Motor neuron (in vitro differentiated cells): Measurements from ENCODE around the gene IL36A. TPM values are rescaled to one million over a fixed set of nuclear protein-coding genes. Genes with fewer than 3 reads are reported as not detected.
A peak's percentile ranks its signal among the peaks of the same experiment; 100 is the strongest.

Source experiments
- ATAC-seq, 8 experiments: fragments of 200-7000 bp; cut with Tn5 transposase; replicated peaks in 6 of 8; 2 replicates each; pipeline ENCODE4 v1.8.0; 2021; ENCODE audit warnings: mild to moderate bottlenecking in 8 of 8, moderate library complexity in 8 of 8
- H3K27ac ChIP-seq, 2 donors: fragments of 250-450 bp; sonication (Bioruptor Pico); 2 replicates each; pipeline ENCODE4 v1.9.0; 2021; ENCODE audit warnings: antibody characterized with exemption in 2 of 2, mild to moderate bottlenecking in 2 of 2, moderate library complexity in 1 of 2
- H3K4me1 ChIP-seq, 2 donors: fragments of 250-450 bp; sonication (Bioruptor Pico); replicated peaks in 1 of 2; 2 replicates each; pipeline ENCODE4 v1.6.1; 2021; ENCODE audit warnings: antibody characterized with exemption in 2 of 2, mild to moderate bottlenecking in 2 of 2, moderate library complexity in 1 of 2
- H3K4me3 ChIP-seq, 5 donors: fragments of 250-450 bp; sonication (Bioruptor Pico); 2 replicates each; pipeline ENCODE4 v1.9.0; 2021; ENCODE audit warnings: antibody characterized with exemption in 5 of 5, mild to moderate bottlenecking in 5 of 5, moderate library complexity in 4 of 5
- WGBS, 10 experiments: fragments of 450-650 bp; shearing (Covaris generic); methylation state at CpG; one replicate each; pipeline ENCODE4 v1.0.0; 2022; 5-methylcytosine and 5-hydroxymethylcytosine counted together
- in situ Hi-C, 9 experiments: fragments of 400-800 bp; cut with MboI; loops; one replicate each; pipeline ENCODE4 v1.15.0; 2021; ENCODE audit warnings: low sequenced_read_pairs in 9 of 9, low pct_unique_long_range_greater_than_20kb in 2 of 9; ENCODE audit not compliant: unreplicated experiment in 9 of 9
- total RNA-seq, 8 experiments: library from RNA; unstranded; fragments of 300-600 nt; gene quantifications; 2 replicates each; pipeline versions ENCODE4 v1.2.3 to v1.2.4, GENCODE V29; 2022

Gene IL36A
- total RNA-seq, 8 experiments from 2014 or later, result not detected

DNA sequence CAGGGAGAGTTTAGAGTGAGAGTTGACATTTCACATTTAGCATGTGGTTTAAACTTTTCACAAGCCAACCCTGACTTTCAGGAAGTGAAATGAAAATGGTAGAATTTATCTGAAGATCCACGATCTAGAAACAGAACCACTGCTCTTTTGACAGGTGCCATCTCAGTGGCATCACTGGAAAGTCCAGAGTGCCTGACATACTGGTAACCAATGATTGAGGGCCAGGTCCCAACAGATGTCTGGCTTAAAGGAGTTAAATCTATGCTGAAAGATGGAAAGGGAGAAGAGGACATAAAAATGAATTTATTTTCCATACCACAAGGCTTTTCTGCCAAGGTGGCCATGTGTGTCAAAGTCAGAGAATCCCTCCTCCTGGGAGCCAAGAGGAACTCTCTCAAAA lies 24.7 kb upstream of the IL36A start:
- no peak overlapping the region for H3K4me3 ChIP-seq
- no peak for ATAC-seq
- in situ Hi-C loops, result no loop called here
- H3K4me1 ChIP-seq, result no peaks in the 10 kb centered on the region
- 0 to 60% (median 29%) methylated on average over 1 of the region's 1 CpG; no CpG with 5 or more reads in 1 of the 10 experiments for whole genome bisulfite sequencing, 10 experiments
- no peak overlapping the region for H3K27ac ChIP-seq

- ATAC-seq, result no peak
- Histone ChIP-seq H3K27ac (no peak overlapping the region), H3K4me1 (no peaks in the 10 kb centered on the region), H3K4me3 (no peak overlapping the region)
- in situ Hi-C loops, result no loop called here
- WGBS, 10 experiments, result 60 to 94% (median 88%) methylated on average over 1 to 5 of the region's 5 CpGs; no CpG with 5 or more reads in 2 of the 10 experiments
Observed at GRCh38 chr2:112985090-112985489, 20.2 kb upstream of the IL36A start.

DNA sequence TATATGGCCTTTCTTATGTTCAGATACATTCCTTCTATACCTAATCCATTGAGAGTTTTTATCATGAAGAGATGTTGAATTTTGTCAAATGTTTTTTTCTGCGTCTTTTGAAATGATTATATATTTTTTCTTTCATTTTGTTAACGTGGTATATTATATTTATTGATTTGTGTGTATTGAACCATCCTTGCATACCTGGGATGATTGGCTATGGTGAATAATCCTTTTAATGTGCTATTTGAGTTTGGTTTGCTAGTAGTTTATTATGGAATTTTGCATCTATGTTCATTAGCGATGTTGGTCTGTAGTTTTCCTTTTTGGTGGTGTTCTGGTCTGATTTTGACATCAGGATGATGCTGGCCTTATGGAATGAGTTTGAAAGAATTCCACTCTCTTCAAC lies 15.6 kb upstream of the IL36A start:
- Histone ChIP-seq H3K4me3 (no peak overlapping the region), H3K27ac (no peak overlapping the region), H3K4me1 (no peaks in the 10 kb centered on the region)
- WGBS, 10 experiments, result 5 to 95% (median 80%) methylated on average over 2 to 3 of the region's 3 CpGs; no CpG with 5 or more reads in 1 of the 10 experiments
- in situ Hi-C loops, result no loop called here
- no peak for ATAC-seq

DNA sequence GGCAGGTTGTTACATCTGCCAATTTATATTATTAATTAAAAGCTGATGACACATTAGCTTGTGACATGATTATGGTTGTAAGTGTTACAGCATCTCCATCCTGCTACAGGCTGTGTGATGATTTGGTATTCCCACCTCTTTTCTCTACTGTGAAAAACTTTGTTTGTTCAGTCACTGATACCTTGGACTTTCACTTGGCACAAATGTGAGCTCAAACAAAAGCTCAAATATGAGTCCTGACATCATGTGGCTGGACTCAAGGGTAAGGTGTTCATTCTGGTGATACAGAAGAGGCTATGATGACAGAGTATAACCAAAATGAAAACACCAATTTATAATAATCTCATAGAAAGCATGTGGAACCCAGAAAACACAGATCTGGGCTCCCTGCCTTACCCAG lies 11.4 kb upstream of the IL36A start:
- no peak for ATAC-seq
- Histone ChIP-seq H3K27ac (no peak overlapping the region), H3K4me3 (no peak overlapping the region), H3K4me1 (no peaks in the 10 kb centered on the region)
- in situ Hi-C loops, result no loop called here

- Histone ChIP-seq H3K4me3 (no peak overlapping the region), H3K27ac (no peak overlapping the region), H3K4me1 (no peaks in the 10 kb centered on the region)
- WGBS, 10 experiments, result 33 to 100% (median 80%) methylated on average over 1 to 2 of the region's 2 CpGs; no CpG with 5 or more reads in 2 of the 10 experiments
- ATAC-seq, result no peak
- in situ Hi-C loops, result no loop called here
Observed at GRCh38 chr2:112994648-112995047, 10.6 kb upstream of the IL36A start.

- H3K4me3 ChIP-seq, result no peak overlapping the region
- no peaks in the 10 kb centered on the region for H3K4me1 ChIP-seq
- no peak for ATAC-seq
- no peak overlapping the region for H3K27ac ChIP-seq
- 9 to 92% (median 83%) methylated on average over 1 to 14 of the region's 14 CpGs for WGBS, 10 experiments
- in situ Hi-C loops, result no loop called here
Observed at GRCh38 chr2:112995346-112995920, 9.8 kb upstream of the IL36A start.

DNA sequence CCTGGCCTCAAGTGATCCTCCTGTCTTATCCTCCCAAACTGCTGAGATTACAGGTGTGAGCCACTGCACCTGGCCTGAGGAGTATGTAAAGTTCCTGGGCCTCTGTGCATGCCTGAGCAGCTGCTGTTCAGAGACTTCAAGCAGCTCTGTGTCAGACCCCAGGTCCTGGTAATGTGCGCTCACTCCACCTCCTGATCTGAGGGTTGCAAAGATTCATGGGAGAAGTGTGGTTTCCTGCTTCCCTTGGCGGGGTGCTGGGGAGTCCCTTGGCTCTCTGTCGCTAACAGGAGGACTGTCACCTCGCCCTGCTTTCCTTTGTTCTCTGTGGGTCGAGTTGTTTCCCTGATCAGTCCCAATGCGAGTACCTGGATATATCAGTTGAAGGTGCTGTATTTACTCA lies 8.6 kb upstream of the IL36A start:
- in situ Hi-C loops, result no loop called here
- Histone ChIP-seq H3K4me3 (no peak overlapping the region), H3K27ac (no peak overlapping the region), H3K4me1 (no peaks in the 10 kb centered on the region)
- ATAC-seq, result no peak
- 0 to 90% (median 53%) methylated on average over 1 to 6 of the region's 6 CpGs; no CpG with 5 or more reads in 4 of the 10 experiments for WGBS, 10 experiments

- H3K4me3 ChIP-seq, result no peak overlapping the region
- H3K27ac ChIP-seq, result no peak overlapping the region
- WGBS, 10 experiments, result 0 to 89% (median 53%) methylated on average over 1 of the region's 1 CpG; no CpG with 5 or more reads in 1 of the 10 experiments
- no peak for ATAC-seq
- no peaks in the 10 kb centered on the region for H3K4me1 ChIP-seq
- in situ Hi-C loops, result no loop called here
Observed at GRCh38 chr2:112997151-112997550, 8.1 kb upstream of the IL36A start.

DNA sequence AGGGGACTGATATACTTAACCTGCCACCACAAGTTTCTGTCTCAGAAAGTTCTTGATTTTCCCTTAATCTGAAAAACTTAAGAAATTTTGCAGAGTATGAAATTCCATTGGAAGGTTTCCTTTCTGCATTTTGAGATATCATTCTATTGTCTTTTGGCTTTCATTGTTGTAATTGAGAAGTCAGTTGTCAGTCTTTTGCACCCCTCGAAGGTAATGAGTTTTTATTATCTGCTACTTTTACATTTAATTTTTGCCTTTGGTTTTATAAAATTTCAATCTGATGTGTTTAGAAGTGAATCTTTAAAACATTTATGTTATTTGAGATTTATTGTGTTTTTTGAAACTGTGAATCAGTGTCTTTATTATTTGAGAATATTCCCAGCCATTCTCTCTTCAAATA lies 4.8 kb upstream of the IL36A start:
- no peaks in the 10 kb centered on the region for H3K4me1 ChIP-seq
- in situ Hi-C loops, result no loop called here
- H3K27ac ChIP-seq, result no peak overlapping the region
- 0 to 83% (median 40%) methylated on average over 1 of the region's 1 CpG; no CpG with 5 or more reads in 1 of the 10 experiments for WGBS, 10 experiments
- ATAC-seq, result no peak
- H3K4me3 ChIP-seq, result no peak overlapping the region

- 0 to 62% (median 40%) methylated on average over 1 to 2 of the region's 2 CpGs; no CpG with 5 or more reads in 1 of the 10 experiments for WGBS, 10 experiments
- ATAC-seq, result no peak
- no peak overlapping the region for H3K4me3 ChIP-seq
- H3K27ac ChIP-seq, result no peak overlapping the region
- H3K4me1 ChIP-seq, result no peaks in the 10 kb centered on the region
- in situ Hi-C loops, result no loop called here
Observed at GRCh38 chr2:113002677-113003076, 2.6 kb upstream of the IL36A start.

- no peak overlapping the region for H3K27ac ChIP-seq
- H3K4me1 ChIP-seq, result no peaks in the 10 kb centered on the region
- 78 to 91% (median 83%) methylated on average over 1 of the region's 1 CpG; no CpG with 5 or more reads in 7 of the 10 experiments for WGBS, 10 experiments
- in situ Hi-C loops, result no loop called here
- no peak overlapping the region for H3K4me3 ChIP-seq
- no peak for ATAC-seq
Observed at GRCh38 chr2:113007250-113007649, 2.0 kb downstream of the IL36A start.

- WGBS, 10 experiments, result 17 to 100% (median 67%) methylated on average over 1 of the region's 1 CpG; no CpG with 5 or more reads in 3 of the 10 experiments
- no peak overlapping the region for H3K27ac ChIP-seq
Observed at GRCh38 chr2:113009622-113010021, 4.4 kb downstream of the IL36A start.

DNA sequence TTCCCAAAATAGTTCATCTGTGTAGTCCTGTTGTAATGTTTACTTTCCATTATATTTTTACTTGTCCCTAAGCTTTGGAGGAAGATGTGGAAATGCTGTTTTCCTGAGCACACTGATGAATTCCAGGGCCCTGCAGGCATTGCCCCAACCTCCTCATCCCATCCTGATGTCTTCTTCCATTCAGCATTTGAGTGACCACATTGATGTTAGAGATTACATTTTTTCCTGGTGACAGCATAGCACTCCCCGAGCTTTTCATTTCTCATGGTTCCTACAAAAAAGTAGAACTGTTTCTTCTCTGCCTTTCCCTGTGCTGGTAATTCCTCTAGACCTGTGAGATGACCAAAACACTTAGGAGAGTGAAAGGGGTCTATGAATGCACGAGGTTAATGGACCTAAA lies 4.8 kb downstream of the IL36A start:
- WGBS, 10 experiments, result 0 to 59% (median 6%) methylated on average over 1 to 2 of the region's 2 CpGs; no CpG with 5 or more reads in 3 of the 10 experiments
- in situ Hi-C loops, result no loop called here
- ATAC-seq, result peak in 1 of 8 experiments; percentile 25
- Histone ChIP-seq H3K4me3 (no peak overlapping the region), H3K27ac (no peak overlapping the region), H3K4me1 (no peaks in the 10 kb centered on the region)

More at GRCh38 chr2:113009622-113010021, 4.4 kb downstream of the IL36A start:
- Histone ChIP-seq H3K4me1 (no peaks in the 10 kb centered on the region), H3K4me3 (no peak overlapping the region)
- no peak for ATAC-seq
- in situ Hi-C loops, result no loop called here

- no peak overlapping the region for H3K27ac ChIP-seq
- no peak overlapping the region for H3K4me3 ChIP-seq
- WGBS, 10 experiments, result 64 to 100% (median 92%) methylated on average over 1 of the region's 1 CpG; no CpG with 5 or more reads in 1 of the 10 experiments
- no peak for ATAC-seq
- in situ Hi-C loops, result no loop called here
- no peaks in the 10 kb centered on the region for H3K4me1 ChIP-seq
Observed at GRCh38 chr2:113011108-113011507, 5.8 kb downstream of the IL36A start.
